Activated CD8-positive, alpha-beta memory T cell treated with anti-CD3 and anti-CD28 coated beads, Interleukin-2, amount 50 U/mL, for 24 hours (primary cell): ENCODE results near the gene ZNF672.
A peak's percentile ranks its signal among the peaks of the same experiment; 100 is the strongest.
"Not testable (repeated sequence)": the region's sequence is repeated elsewhere in the genome, so short reads cannot be mapped to it uniquely, and the experiment has no call there.

Experiments used
- DNase-seq: peaks from one replicate; pipeline ENCODE4 v3.0.0-alpha.2; 2020; ENCODE audit errors: extremely low read depth

The ZNF672 gene

GRCh38 chr1:248812736-248813425 is 25.1 kb upstream of the ZNF672 start:
- no peak for DNase-seq

GRCh38 chr1:248813546-248813945 is 24.5 kb upstream of the ZNF672 start:
- no peak for DNase-seq

DNA sequence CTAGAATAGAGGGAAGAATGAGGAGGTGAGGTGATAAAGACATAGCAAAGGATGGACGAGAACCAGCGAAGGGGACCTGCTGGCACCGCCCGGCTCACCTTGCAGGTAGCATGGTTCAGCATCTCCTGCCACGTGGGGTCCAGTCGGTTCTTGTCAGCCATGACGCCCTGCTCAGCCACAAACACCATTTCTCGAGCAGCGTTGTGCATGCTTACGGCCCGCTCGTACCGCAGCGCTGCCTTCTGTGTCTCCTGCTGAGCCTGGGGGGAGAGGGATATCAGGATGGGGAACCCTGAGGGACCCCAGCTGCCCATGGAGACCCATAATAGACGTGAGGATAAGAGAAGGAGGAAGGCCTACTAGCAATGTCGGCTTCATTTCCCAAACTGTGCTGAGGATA is 23.7 kb upstream of the ZNF672 start:
- DNase-seq = no peak

DNA sequence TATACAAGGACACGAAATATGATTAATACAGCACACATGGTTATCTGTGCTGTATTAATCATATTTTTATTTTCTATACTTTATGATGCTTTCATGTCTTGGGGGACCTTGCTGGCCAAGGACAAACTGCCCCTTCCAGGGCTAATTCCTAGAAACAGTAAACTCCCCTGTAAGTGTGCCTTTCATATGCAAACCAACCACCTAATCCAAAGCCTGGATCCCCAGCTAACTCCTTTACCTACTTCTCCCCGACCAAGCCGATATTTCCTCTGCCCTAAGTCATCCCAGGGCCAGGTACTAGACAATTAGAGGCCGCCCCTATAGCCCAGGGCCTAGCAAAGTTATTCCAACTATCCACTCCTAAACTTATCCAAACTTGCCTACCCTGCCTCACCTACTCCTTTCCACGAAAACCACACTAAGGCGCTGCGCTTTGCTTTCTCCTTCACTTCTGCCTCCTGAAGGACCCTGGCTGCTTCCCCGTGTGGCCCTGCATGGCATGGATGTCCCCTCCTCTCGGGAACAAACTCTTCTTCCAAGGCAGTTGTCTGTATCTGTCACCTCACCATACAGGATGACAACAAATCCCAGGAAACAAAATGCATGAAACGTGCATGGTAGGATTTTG is 22.5 kb upstream of the ZNF672 start:
- DNase-seq = no peak

GRCh38 chr1:248816042-248816851 is 21.8 kb upstream of the ZNF672 start:
- no peak for DNase-seq

DNA sequence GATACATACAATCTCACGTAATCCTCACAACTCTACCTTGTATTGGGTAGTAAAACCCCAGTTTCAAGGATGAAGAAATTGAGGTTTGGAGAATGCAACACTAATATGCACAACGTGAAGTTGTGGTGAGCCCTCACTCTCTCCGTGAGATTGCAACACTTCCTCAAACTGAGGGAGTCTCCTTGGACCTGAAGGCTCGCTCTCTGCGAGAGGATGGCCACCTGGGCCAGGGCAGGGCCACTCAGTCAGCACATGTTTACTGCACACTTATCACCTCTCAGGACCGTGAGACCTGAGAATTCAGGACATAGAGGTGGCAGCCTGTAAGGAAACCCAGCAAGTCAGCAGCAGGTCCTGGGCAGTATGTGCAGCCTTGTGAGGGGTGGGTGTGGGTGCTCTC is 21.0 kb upstream of the ZNF672 start:
- DNase-seq = no peak

DNA sequence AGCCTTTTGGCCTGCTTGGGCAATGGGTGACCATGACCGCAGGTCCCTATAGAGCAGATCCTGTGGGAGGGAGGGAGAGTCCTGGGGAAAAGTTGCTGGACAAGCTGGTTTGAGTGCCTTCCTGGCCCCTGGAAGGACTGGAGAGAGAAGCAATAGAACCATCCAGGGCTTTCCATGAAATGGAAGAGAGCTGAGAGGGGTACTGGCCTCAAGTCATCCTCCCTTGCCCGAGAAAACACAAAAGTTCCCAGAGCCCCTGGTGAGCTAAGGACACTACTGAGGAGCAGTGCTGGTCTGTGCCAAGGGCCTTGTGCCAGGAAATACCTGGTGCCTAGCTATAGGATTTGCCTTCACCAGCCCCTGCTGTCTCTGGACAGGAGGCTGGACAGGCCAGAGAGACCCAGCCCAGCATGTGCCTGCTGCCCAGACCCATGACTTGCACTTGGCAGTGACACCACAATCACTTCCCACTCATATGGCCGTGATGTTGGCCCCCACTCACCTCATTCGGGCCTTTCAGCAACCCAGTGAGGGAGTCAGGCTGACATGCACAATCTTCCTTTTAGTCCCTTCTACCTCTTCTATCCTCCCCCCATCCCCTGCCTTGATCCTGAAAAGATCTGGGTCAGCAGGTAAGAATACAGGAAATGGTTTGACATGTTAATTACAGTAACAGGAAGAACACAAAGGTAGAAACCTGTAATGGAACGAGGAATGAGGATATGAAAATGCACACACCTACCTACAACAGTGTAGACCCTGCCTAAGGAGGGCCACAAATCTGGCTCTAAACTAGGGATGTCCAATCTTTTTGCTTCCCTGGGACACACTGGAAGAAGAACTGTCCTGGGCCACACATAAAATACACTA is 19.3 kb upstream of the ZNF672 start:
- no peak for DNase-seq

DNA sequence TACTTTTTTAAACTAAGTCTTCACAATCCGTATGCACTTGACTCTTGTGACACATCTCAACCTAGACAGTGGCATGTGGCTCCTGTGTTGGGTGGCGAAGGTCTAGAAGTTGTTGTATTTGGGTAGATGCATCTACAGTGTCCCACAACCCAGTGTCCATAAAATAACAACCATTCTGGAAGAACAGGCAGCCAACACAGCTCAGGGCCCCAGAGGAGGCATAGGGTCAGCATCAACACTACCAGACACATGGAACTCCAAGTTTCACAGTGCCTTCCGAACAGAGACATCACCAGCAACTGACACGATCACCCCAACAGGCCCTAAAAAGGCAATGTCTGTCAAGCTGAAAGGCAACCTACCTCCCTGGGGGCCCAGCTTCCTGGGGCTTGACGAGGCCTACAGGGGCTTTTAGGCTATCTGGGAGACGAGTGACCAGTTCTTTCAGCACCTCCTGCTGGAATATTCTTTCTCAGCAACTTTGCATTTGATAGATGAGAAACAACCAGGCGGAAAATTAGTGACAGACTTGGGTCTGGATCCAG is 17.9 kb upstream of the ZNF672 start:
- no peak for DNase-seq

- no peak for DNase-seq
Observed at GRCh38 chr1:248821101-248821500, 16.9 kb upstream of the ZNF672 start.

DNA sequence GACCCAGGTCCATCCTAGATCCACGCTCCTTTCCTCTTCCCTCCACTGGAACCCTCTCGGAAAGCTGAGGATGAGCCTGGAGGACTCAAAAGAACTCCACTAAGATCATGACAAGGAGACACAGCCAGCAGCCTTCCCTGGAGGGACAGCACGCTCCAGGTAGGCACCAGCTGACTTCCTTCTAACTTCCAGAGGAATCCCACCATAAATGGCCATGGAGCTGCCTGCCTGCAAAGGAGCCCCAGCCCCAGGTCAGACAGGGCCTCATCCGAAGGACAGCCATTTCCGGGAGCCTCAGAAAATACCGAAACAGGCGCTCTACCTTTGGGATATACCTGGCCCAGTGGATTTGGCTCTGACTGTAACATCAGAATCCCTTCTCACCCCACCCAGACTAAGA is 16.4 kb upstream of the ZNF672 start:
- DNase-seq = no peak

DNA sequence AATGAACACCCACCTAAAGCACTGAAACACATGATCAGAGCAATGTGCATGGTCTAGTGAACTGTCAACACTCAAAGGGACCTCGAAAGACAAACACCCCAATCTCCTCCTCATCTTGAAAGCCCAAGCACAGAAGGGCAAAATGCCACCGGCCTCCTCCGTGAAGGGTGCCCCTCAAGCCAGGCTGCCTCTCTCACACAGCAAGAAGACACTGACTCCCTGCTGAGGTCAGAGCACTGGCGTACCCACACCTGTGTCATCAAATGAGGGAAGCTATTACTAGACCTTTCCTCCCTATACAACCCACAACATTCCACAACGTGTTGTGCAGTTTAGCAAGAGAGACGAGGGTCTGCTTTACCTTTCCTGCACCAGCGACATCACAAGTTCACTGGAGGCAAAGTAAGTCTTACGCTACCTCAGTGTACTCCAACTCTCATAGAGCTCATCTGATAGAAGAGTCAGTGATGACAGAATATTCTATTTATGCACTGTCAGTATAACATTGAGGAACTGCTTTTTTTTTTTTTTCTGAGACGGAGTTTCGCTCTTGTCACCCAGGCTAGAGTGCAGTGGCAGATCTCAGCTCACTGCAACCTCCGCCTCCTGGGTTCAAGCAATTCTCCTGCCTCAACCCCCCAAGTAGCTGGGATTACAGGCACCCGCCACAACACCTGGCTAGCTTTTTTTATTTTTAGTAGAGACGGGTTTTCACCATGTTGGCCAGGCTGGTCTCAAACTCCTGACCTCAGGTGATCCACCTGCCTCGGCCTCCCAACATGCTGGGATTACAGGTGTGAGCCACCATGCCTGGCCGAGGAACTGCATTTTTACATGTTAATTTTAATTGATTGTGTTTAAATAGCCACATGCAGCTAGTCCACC is 15.6 kb upstream of the ZNF672 start:
- DNase-seq = no peak

DNA sequence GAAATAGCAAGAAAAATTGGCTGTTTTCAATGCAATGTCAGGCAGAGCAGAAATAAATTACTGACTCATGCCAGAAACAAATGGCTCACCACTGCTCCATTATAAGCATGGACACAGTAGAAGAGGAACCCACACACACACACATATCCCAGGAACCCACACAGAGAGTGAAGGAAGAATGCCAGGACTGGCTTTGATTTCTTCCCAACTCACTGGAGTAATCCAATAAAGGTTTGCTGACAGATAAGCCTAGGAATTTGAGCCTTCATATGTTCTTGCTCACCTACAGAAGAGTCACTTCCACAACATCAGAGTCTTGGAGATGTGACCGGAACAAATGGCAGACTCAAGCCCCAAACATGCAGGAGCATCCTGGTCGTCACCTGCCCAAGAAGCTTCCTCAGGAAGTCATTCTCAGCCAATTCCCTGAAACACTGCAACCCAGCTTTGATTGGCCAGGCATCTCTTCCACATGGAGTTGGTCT is 14.5 kb upstream of the ZNF672 start:
- no peak for DNase-seq

- DNase-seq = no peak
Observed at GRCh38 chr1:248824301-248824700, 13.7 kb upstream of the ZNF672 start.

GRCh38 chr1:248824701-248825100 is 13.3 kb upstream of the ZNF672 start:
- no peak for DNase-seq

- no peak for DNase-seq
Observed at GRCh38 chr1:248825136-248825535, 12.9 kb upstream of the ZNF672 start.

DNA sequence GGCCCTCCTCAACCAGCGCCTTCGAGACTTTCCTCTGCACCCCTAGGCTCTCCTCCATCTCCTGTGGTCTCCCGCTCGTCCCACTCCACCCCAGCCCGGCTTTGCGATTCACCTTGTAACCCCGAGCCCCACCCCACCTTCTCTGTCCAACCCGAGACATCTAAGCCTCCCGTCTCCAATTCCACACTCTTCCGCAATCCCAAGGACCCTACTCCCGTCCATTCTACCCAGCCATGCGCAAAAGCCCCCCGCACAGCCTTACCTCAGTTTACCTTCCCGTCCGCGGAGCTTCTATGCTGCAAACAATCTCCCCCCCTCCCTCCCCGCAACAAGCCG is 12.5 kb upstream of the ZNF672 start:
- DNase-seq = no peak

DNA sequence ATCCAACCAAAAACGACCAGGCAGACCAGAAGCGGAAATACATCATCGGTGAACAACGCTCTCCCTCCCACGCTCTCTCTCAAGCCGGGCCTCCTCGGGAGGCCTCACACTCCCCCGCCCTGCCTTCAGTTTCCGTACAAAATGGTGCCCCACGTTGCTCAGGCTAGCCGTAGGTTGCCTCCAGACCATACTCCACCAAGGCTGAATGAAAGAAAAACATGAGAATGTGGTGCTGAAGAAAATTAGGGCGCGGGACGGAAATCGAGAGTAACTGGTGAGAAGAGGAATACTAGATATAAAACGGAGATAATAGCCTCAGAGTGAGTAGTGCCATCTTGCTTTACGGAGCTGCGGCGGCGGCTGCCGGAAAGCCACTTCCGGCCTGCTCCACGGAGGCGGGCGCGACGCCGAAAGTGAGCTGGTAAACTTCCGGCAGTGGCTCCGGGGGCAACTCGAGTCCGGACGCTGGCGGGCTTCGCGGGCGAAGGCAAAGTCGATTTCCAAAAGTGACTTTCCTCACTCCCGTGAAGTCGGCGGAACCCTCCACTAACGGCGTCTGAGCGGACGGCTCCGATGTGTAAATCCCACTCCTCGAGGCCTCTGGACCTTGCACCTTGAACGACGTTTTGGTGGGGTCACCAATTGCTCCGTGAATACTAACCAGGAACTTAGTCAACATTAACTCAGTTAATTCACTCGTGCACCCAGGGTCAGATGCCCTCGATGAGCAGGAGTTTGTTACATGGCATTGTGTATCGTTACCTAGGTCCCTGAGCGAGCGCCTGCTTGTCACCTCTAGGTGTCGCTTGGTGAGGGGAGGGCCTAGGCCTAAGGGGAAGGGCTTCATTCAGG is 11.9 kb upstream of the ZNF672 start, which contains the start of gene SH3BP5L:
Gene SH3BP5L (minus strand): TSS at position 7 of the 852 bp plus-strand sequence. CDS start 980 bp downstream, outside the sequence.
- DNase-seq = peak; percentile 79

DNA sequence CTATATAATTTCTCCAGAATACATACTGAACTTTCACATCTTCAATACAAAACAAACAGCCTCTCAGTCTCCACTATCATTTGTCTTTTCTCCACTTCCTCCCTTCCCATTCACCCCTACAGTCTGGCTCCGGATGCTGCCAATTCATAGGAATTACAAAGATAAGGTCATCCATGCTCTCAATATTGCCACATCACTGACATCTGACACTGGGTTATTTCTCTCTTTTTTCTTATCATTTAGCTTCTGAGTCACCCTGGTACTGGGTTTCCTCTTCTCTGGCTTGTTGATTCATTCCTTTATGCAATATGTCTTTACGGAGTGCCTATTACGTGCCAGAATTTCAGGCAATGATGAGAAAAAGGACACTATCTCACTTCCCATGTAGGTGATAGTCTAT is 9.2 kb upstream of the ZNF672 start:
- no peak for DNase-seq

GRCh38 chr1:248830718-248831017 is 7.4 kb upstream of the ZNF672 start:
- not testable (repeated sequence) for DNase-seq

DNA sequence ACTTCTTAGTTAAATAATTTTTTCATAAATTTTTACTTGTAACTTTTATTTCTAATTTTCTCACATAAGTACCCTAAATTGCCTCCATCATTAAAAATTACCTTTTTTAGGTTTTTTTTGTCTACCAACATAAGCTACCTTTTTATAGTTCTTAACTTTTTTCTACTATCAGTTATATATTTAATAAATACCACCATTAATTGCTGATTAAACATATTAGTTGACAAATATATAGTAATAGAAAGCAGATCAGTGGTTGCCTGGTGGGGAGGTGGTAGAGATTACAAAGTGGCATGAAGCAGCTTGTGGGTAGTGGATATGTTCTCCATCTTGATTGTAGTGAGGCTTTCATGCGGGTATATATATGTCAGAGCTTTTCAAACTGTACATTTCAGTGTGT is 6.2 kb upstream of the ZNF672 start:
- DNase-seq = no peak
